Psoas muscle (tissue), 8 donors: Measurements from ENCODE around the gene CGB2. TPM values are rescaled to one million over a fixed set of nuclear protein-coding genes. Genes with fewer than 3 reads are reported as not detected.
"Not testable (repeated sequence)": the region's sequence is repeated elsewhere in the genome, so short reads cannot be mapped to it uniquely, and the experiment has no call there.

Experiments
- ATAC-seq, 4 donors: fragments of 200-7000 bp; cut with Tn5 transposase; one replicate each; pipeline ENCODE4 v1.9.1; 2020; ENCODE audit warnings: moderate library complexity in 3 of 4, mild to moderate bottlenecking in 2 of 4
- DNase-seq, 2 donors: peaks; one replicate each; pipeline ENCODE4 v3.0.0-alpha.2; 2020
- H3K27ac ChIP-seq: fragments of 200-600 bp; one replicate; pipeline ENCODE4 v1.8.0; 2022
- H3K27me3 ChIP-seq, 3 donors: fragments of 200-600 bp in 1 of 3; one replicate each; pipeline versions ENCODE4 v1.6.1 to v1.8.0; 2013 to 2022; ENCODE audit warnings: low read length in 2 of 3, mild to moderate bottlenecking in 2 of 3, moderate library complexity in 1 of 3; ENCODE audit not compliant: insufficient read depth in 3 of 3
- H3K36me3 ChIP-seq, 2 donors: fragments of 200-600 bp in 1 of 2; one replicate each; pipeline versions ENCODE4 v1.6.1 to v1.8.0; 2013 to 2022; ENCODE audit warnings: low read depth in 1 of 2, mild to moderate bottlenecking in 1 of 2, moderate library complexity in 1 of 2; ENCODE audit not compliant: insufficient read depth in 1 of 2
- H3K4me1 ChIP-seq: fragments of 200-600 bp; one replicate; pipeline ENCODE4 v1.8.0; 2022
- H3K4me3 ChIP-seq: fragments of 200-600 bp; one replicate; pipeline ENCODE4 v1.8.0; 2022; ENCODE audit warnings: mild to moderate bottlenecking
- H3K9me3 ChIP-seq: fragments of 200-600 bp; one replicate; pipeline ENCODE4 v1.8.0; 2022
- WGBS, 3 donors: extraction: QIAGEN DNeasy Blood & Tissue Kit; methylation state at CpG; one replicate each; pipeline versions ENCODE4 v1.1.6 to v1.1.7; 2013; 5-methylcytosine and 5-hydroxymethylcytosine counted together
- intact Hi-C, 2 donors: fragments of 100-400 bp; cut with DNase I; formaldehyde crosslinking; loops; one replicate each; pipeline versions ENCODE4 v1.11.0 to v1.14.2; 2022
- polyA plus RNA-seq, 3 donors: library from polyadenylated mRNA; stranded (reverse); fragments of 200-250 nt; gene quantifications; one replicate each; pipeline ENCODE4 v1.2.3, GENCODE V29; 2013
- total RNA-seq, 4 donors: library from RNA; stranded (reverse); fragmentation: NEBNext Ultra II Directional in 2 of 4; extraction: Animal tissue kit (Norgen Biotek cat#: 25700) in 2 of 4; gene quantifications; one replicate each; pipeline versions ENCODE4 v1.2.1 to v1.2.4, GENCODE V29; 2021 to 2023
- TF ChIP-seq, protein P1 (sequence below): fragments of 200-600 bp; IDR thresholded peaks from one replicate; pipeline ENCODE4 v1.8.0; 2022; ENCODE audit warnings: antibody characterized with exemption
- donor health status: healthy with polysubstance abuse.
- donor health status: DM: no; HTN: no; CAD: no; lungs with moderate emphysema.
- donor health status: Bipolar disorder and iron deficiency.
- donor health status: healthy.
- donor health status: DM: yes; HTN: yes; CAD: no.
- donor health status: DM: no; HTN: no; CAD: no.
- donor health status: DM: no; HTN: no; CAD: no.
- donor health status: DM: yes; HTN: yes; CAD: no.

Gene CGB2
- total and polyA plus RNA-seq, 7 donors: 0.10 TPM; not detected in 6

DNA sequence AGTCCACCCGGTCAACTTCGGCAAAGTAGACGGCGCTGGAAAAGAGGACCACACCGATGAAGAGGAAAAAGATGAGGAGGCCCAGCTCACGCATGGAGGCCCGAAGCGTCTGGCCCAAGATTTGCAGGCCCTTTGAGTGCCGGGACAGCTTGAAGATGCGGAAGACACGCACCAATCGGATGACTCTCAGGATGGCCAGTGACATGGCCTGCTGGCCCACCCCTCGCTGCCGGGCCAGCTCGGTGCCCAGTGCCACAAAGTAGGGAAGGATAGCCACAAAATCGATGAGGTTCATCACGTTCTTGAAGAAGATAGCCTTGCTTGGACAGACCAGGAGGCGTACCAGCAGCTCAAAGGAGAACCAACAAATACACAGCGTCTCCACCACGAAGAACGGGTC, 38.7 kb downstream of the CGB2 start:
- WGBS, 3 donors: 75 to 87% (median 77%) methylated on average over 21 of the region's 21 CpGs
- Histone ChIP-seq H3K27ac (peak overlapping the region; percentile 77), H3K27me3 (peaks cover 0 to 4% (median 0%) of the 10 kb centered on the region in 3 donors), H3K36me3 (no peaks in the 10 kb centered on the region), H3K4me3 (no peak overlapping the region), H3K9me3 (no peaks in the 10 kb centered on the region), H3K4me1 (peaks cover 17% of the 10 kb centered on the region)
- TF ChIP-seq, protein P1, sequence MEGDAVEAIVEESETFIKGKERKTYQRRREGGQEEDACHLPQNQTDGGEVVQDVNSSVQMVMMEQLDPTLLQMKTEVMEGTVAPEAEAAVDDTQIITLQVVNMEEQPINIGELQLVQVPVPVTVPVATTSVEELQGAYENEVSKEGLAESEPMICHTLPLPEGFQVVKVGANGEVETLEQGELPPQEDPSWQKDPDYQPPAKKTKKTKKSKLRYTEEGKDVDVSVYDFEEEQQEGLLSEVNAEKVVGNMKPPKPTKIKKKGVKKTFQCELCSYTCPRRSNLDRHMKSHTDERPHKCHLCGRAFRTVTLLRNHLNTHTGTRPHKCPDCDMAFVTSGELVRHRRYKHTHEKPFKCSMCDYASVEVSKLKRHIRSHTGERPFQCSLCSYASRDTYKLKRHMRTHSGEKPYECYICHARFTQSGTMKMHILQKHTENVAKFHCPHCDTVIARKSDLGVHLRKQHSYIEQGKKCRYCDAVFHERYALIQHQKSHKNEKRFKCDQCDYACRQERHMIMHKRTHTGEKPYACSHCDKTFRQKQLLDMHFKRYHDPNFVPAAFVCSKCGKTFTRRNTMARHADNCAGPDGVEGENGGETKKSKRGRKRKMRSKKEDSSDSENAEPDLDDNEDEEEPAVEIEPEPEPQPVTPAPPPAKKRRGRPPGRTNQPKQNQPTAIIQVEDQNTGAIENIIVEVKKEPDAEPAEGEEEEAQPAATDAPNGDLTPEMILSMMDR: no peak
- ATAC-seq: no peak
- no peak for DNase-seq
- intact Hi-C loops: loop anchor here in 1 of 2 donors (5.0 kb wide), 1 partner anchor 78 kb away; the partner anchor contains the start of genes GYS1 and RUVBL2

DNA sequence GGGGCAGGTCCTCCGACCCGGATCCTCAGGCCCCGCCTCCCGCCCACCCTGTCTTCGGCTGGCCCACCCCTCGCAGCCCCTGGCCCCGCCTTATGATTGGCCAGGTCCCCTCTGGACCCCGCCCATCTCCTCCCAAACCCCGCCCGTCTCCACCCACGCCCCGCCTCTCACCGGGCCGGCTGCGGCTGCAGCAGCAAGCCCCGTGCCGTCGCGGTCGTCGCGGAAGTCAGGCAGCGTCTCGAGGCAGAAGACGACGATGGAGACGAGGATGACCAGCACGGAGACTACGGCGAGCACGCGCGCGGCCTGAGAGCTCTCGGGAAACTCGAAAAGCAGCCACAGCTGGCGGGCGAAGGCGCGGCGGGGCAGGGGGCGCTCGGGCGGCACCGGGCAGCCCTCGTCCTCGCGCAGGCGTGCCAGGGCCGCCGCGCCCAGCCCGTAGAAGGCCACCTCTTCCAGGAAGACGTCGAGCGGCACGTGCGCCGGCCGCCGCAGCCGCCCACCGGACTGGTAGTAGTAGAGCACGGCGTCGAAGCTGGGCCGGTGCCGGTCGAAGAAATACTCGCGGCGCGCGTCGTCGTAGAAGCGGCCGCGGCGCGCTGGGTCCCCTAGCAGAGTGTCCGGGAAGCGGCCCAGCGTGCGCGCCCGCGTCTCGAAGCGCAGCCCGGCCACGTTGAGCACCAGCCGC, 40.3 kb downstream of the CGB2 start:
- DNase-seq: peak; percentile 37 to 65
- Histone ChIP-seq H3K36me3 (no peaks in the 10 kb centered on the region), H3K4me1 (peaks cover 9% of the 10 kb centered on the region), H3K4me3 (peak overlapping the region; percentile 47), H3K27me3 (peaks cover 0 to 4% (median 0%) of the 10 kb centered on the region in 3 donors), H3K9me3 (no peaks in the 10 kb centered on the region), H3K27ac (peak overlapping the region; percentile 77)
- 1 to 3% (median 2%) methylated on average over 53 to 93 of the region's 93 CpGs for whole genome bisulfite sequencing, 3 donors
- intact Hi-C loops: loop anchor here in 1 of 2 donors (5.0 kb wide), 1 partner anchor 80 kb away; the partner anchor contains the start of genes GYS1 and RUVBL2
- peak in 3 of 4 donors; percentile 2 to 31 (median 19) for ATAC-seq
- TF ChIP-seq, protein P1: no peak

DNA sequence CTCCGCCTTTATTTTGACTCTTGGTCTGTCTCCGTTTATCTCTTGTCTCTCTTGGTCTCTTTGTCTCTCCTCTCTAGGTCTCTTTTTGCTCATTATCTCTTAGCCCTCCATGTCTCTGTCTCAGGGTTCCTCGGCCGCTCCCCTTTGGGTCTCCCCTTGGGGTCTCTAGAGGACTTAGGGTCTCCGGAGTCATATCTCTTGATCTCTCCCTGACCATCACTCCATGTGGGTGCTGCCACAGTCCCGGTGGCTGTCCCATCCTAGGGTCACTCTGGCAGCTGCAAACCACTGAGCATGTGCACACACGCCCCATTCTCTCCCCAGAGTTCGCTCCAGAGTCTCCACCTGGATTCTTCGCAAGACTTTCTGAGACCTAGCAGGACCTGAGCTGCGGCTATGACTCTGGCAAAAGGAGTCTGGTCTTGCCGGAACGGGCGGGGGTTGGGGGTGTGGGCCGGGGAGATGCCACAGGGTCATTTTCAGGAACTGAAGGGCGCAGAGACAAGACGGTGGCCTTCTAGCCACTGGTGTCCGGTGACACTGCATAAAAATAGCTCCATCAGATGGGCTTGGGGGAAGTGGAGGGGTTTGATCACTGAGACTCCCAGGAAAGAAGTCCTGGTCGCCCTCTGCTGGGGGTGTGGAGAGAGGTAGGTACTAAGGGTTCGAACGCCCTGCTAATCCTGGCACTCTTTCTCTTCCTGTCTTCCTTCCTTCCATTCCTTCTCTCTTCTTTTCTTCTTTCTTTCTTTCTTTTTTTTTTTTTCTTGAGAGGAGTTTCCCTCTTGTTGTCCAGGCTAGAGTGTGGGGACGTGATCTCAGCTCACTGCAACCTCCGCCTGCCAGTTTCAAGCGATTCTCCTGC, 42.1 kb downstream of the CGB2 start:
- H3K4me1 ChIP-seq: peaks cover 3% of the 10 kb centered on the region
- peak; percentile 74 to 79 for DNase-seq

DNA sequence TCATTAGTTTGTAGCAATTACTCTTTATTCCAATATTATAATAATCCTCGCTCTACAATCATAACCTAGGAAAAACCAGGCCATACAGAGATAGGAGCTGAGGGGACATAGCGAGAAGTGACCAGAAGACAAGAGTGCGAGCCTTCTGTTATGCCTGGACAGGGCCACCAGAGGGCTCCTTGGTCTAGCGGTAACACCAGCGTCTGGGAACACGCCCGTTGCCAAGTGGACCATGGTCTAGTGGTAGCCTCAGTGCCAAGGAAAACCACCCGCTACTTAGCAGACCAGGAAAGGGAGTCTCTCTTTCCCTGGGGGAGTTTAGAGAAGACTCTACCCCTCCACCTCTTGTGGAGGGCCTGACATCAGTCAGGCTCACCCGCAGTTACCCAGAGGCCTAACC, 43.2 kb downstream of the CGB2 start:
- H3K9me3 ChIP-seq, H3K27me3 ChIP-seq, H3K4me1 ChIP-seq, H3K4me3 ChIP-seq, H3K36me3 ChIP-seq: not testable (repeated sequence)
- ATAC-seq (peak; percentile 26 to 64 (median 32)), DNase-seq (peak; percentile 74 to 90)
- intact Hi-C loops: loop anchor here in 1 of 2 donors (5.0 kb wide), 1 partner anchor 83 kb away; the partner anchor contains the start of genes GYS1 and RUVBL2
- 10 to 15% (median 11%) methylated on average over 7 to 9 of the region's 9 CpGs for WGBS, 3 donors
- H3K27ac ChIP-seq: peak overlapping the region; percentile 77
- TF ChIP-seq, protein P1: peak; percentile 72

More for the DNA sequence above, 42.1 kb downstream of the CGB2 start:
- WGBS, 3 donors: 26 to 36% (median 28%) methylated on average over 23 of the region's 23 CpGs
- intact Hi-C loops: loop anchor here in 1 of 2 donors (5.0 kb wide), 1 partner anchor 81 kb away; the partner anchor contains the start of genes GYS1 and RUVBL2
- H3K27ac ChIP-seq: peak overlapping the region; percentile 77
- no peaks in the 10 kb centered on the region for H3K36me3 ChIP-seq
- TF ChIP-seq, protein P1: peak; percentile 51
- H3K9me3 ChIP-seq: no peaks in the 10 kb centered on the region
- peak overlapping the region; percentile 47 for H3K4me3 ChIP-seq
- peaks cover 0 to 4% (median 0%) of the 10 kb centered on the region in 3 donors for H3K27me3 ChIP-seq
- peak; percentile 82 to 86 (median 84) for ATAC-seq
